Memory B cell (primary cell): ENCODE results near the gene DOCK6.

Experiments used
- ATAC-seq: fragments of 150-1000 bp; cut with Tn5 transposase; 2 replicates; pipeline ENCODE4 v1.10.0; 2021; ENCODE audit warnings: low read depth, mild to moderate bottlenecking, moderate library complexity
- DNase-seq, 2 donors: peaks; one replicate each; pipeline ENCODE4 v3.0.0; 2022; ENCODE audit warnings: low spot score in 2 of 2
- H3K27ac Mint-ChIP-seq: one replicate; pipeline ENCODE4 v1.8.0; 2022; ENCODE audit warnings: mild to moderate bottlenecking, moderate library complexity, mixed read lengths
- H3K27me3 Mint-ChIP-seq: one replicate; pipeline ENCODE4 v1.8.0; 2022; ENCODE audit warnings: mixed read lengths
- H3K36me3 Mint-ChIP-seq: one replicate; pipeline ENCODE4 v1.8.0; 2022; ENCODE audit warnings: mild to moderate bottlenecking, mixed read lengths
- H3K4me1 Mint-ChIP-seq: one replicate; pipeline ENCODE4 v1.8.0; 2022; ENCODE audit warnings: mixed read lengths
- H3K4me3 Mint-ChIP-seq: one replicate; pipeline ENCODE4 v1.8.0; 2022; ENCODE audit warnings: mild to moderate bottlenecking, moderate library complexity, mixed read lengths
- H3K9me3 Mint-ChIP-seq: one replicate; pipeline ENCODE4 v1.8.0; 2022; ENCODE audit warnings: mixed read lengths

Gene DOCK6

GRCh38 chr19:11264452-11265176 is 2.3 kb upstream of the DOCK6 start:
- H3K9me3 Mint-ChIP-seq, result no peaks in the 10 kb centered on the region
- H3K36me3 Mint-ChIP-seq, result no peaks in the 10 kb centered on the region
- H3K4me3 Mint-ChIP-seq, result no peak overlapping the region
- no peak overlapping the region for H3K27ac Mint-ChIP-seq
- H3K4me1 Mint-ChIP-seq, result peaks cover 5% of the 10 kb centered on the region
- no peak for DNase-seq
- ATAC-seq, result no peak
- peaks cover 15% of the 10 kb centered on the region for H3K27me3 Mint-ChIP-seq

GRCh38 chr19:11263726-11264125 is 1.4 kb upstream of the DOCK6 start:
- H3K27ac Mint-ChIP-seq, result no peak overlapping the region

GRCh38 chr19:11261431-11261970 is 823 bp downstream of the DOCK6 start:
- no peaks in the 10 kb centered on the region for H3K9me3 Mint-ChIP-seq
- no peak overlapping the region for H3K27ac Mint-ChIP-seq
- H3K36me3 Mint-ChIP-seq, result no peaks in the 10 kb centered on the region
- H3K27me3 Mint-ChIP-seq, result peaks cover 2% of the 10 kb centered on the region
- peaks cover 5% of the 10 kb centered on the region for H3K4me1 Mint-ChIP-seq
- peak overlapping the region; percentile 73 for H3K4me3 Mint-ChIP-seq
- DNase-seq (no peak), ATAC-seq (no peak)

More at GRCh38 chr19:11263726-11264125, 1.4 kb upstream of the DOCK6 start:
- Mint-ChIP-seq H3K36me3 (no peaks in the 10 kb centered on the region), H3K27me3 (peaks cover 13% of the 10 kb centered on the region), H3K9me3 (no peaks in the 10 kb centered on the region), H3K4me3 (peak overlapping the region; percentile 41), H3K4me1 (peaks cover 5% of the 10 kb centered on the region)
- ATAC-seq, result no peak
- DNase-seq, result no peak

GRCh38 chr19:11260996-11261395 is 1.3 kb downstream of the DOCK6 start:
- no peak for ATAC-seq
- H3K4me1 Mint-ChIP-seq, result peaks cover 5% of the 10 kb centered on the region
- H3K4me3 Mint-ChIP-seq, result peak overlapping the region; percentile 55
- peaks cover 2% of the 10 kb centered on the region for H3K27me3 Mint-ChIP-seq
- DNase-seq, result no peak
- no peaks in the 10 kb centered on the region for H3K9me3 Mint-ChIP-seq
- no peak overlapping the region for H3K27ac Mint-ChIP-seq
- no peaks in the 10 kb centered on the region for H3K36me3 Mint-ChIP-seq

GRCh38 chr19:11257846-11258380 is 4.4 kb downstream of the DOCK6 start:
- DNase-seq, result no peak
- no peak for ATAC-seq
- Mint-ChIP-seq H3K9me3 (no peaks in the 10 kb centered on the region), H3K27me3 (no peaks in the 10 kb centered on the region), H3K4me1 (no peaks in the 10 kb centered on the region), H3K4me3 (no peak overlapping the region), H3K36me3 (no peaks in the 10 kb centered on the region), H3K27ac (no peak overlapping the region)

GRCh38 chr19:11256189-11256588 is 6.1 kb downstream of the DOCK6 start:
- Mint-ChIP-seq H3K4me1 (no peaks in the 10 kb centered on the region), H3K27me3 (no peaks in the 10 kb centered on the region), H3K9me3 (no peaks in the 10 kb centered on the region), H3K27ac (no peak overlapping the region), H3K4me3 (no peak overlapping the region), H3K36me3 (no peaks in the 10 kb centered on the region)
- ATAC-seq (no peak), DNase-seq (no peak)

- Mint-ChIP-seq H3K4me1 (no peaks in the 10 kb centered on the region), H3K27ac (no peak overlapping the region), H3K4me3 (no peak overlapping the region), H3K27me3 (no peaks in the 10 kb centered on the region), H3K9me3 (no peaks in the 10 kb centered on the region), H3K36me3 (no peaks in the 10 kb centered on the region)
- DNase-seq, result no peak
- ATAC-seq, result no peak
These were observed 7.7 kb downstream of the DOCK6 start for GRCh38 chr19:11254666-11255065.

- H3K9me3 Mint-ChIP-seq, result no peaks in the 10 kb centered on the region
- ATAC-seq, result no peak
- no peaks in the 10 kb centered on the region for H3K36me3 Mint-ChIP-seq
- H3K4me1 Mint-ChIP-seq, result no peaks in the 10 kb centered on the region
- no peaks in the 10 kb centered on the region for H3K27me3 Mint-ChIP-seq
- H3K27ac Mint-ChIP-seq, result no peak overlapping the region
- no peak overlapping the region for H3K4me3 Mint-ChIP-seq
- no peak for DNase-seq
These were observed 9.5 kb downstream of the DOCK6 start for GRCh38 chr19:11252665-11253355.

GRCh38 chr19:11251650-11252314 is 10.5 kb downstream of the DOCK6 start:
- Mint-ChIP-seq H3K27ac (no peak overlapping the region), H3K4me1 (no peaks in the 10 kb centered on the region), H3K27me3 (no peaks in the 10 kb centered on the region), H3K9me3 (no peaks in the 10 kb centered on the region), H3K36me3 (no peaks in the 10 kb centered on the region), H3K4me3 (no peak overlapping the region)
- ATAC-seq (no peak), DNase-seq (no peak)

- H3K9me3 Mint-ChIP-seq, result no peaks in the 10 kb centered on the region
- H3K4me1 Mint-ChIP-seq, result no peaks in the 10 kb centered on the region
- peaks cover 2% of the 10 kb centered on the region for H3K27me3 Mint-ChIP-seq
- H3K4me3 Mint-ChIP-seq, result no peak overlapping the region
- ATAC-seq (no peak), DNase-seq (no peak)
- no peaks in the 10 kb centered on the region for H3K36me3 Mint-ChIP-seq
- H3K27ac Mint-ChIP-seq, result no peak overlapping the region
These were observed 11.1 kb downstream of the DOCK6 start for GRCh38 chr19:11251217-11251616.

GRCh38 chr19:11248852-11249251 is 13.5 kb downstream of the DOCK6 start:
- H3K27ac Mint-ChIP-seq, result no peak overlapping the region
- H3K9me3 Mint-ChIP-seq, result no peaks in the 10 kb centered on the region
- H3K4me1 Mint-ChIP-seq, result peaks cover under 1% of the 10 kb centered on the region
- ATAC-seq (no peak), DNase-seq (no peak)
- H3K4me3 Mint-ChIP-seq, result no peak overlapping the region
- H3K27me3 Mint-ChIP-seq, result peaks cover 2% of the 10 kb centered on the region
- no peaks in the 10 kb centered on the region for H3K36me3 Mint-ChIP-seq

- Mint-ChIP-seq H3K27me3 (peaks cover 3% of the 10 kb centered on the region), H3K4me1 (peaks cover 4% of the 10 kb centered on the region), H3K36me3 (no peaks in the 10 kb centered on the region), H3K27ac (no peak overlapping the region), H3K9me3 (no peaks in the 10 kb centered on the region), H3K4me3 (no peak overlapping the region)
- no peak for ATAC-seq
- DNase-seq, result no peak
These were observed 14.4 kb downstream of the DOCK6 start for GRCh38 chr19:11247934-11248333.

GRCh38 chr19:11247391-11247790 is 14.9 kb downstream of the DOCK6 start:
- peaks cover 3% of the 10 kb centered on the region for H3K27me3 Mint-ChIP-seq
- no peaks in the 10 kb centered on the region for H3K9me3 Mint-ChIP-seq
- peaks cover 4% of the 10 kb centered on the region for H3K4me1 Mint-ChIP-seq
- DNase-seq (no peak), ATAC-seq (no peak)
- no peaks in the 10 kb centered on the region for H3K36me3 Mint-ChIP-seq
- no peak overlapping the region for H3K4me3 Mint-ChIP-seq
- H3K27ac Mint-ChIP-seq, result no peak overlapping the region

- DNase-seq (no peak), ATAC-seq (no peak)
- Mint-ChIP-seq H3K27ac (no peak overlapping the region), H3K4me3 (no peak overlapping the region), H3K4me1 (peaks cover 4% of the 10 kb centered on the region), H3K27me3 (peaks cover 3% of the 10 kb centered on the region), H3K36me3 (no peaks in the 10 kb centered on the region), H3K9me3 (no peaks in the 10 kb centered on the region)
These were observed 15.4 kb downstream of the DOCK6 start for GRCh38 chr19:11246941-11247340.
